Measurements from ENCODE around the gene C2CD3.

Gene C2CD3

GRCh38 chr11:74170694-74171629 is at the start of gene C2CD3, which contains the start of gene PPME1:
Gene C2CD3 (minus strand): TSS chr11:74171002. CDS start chr11:74170792, 210 bp downstream.
Gene PPME1 (plus strand): TSS chr11:74171289. CDS start chr11:74171422, 133 bp downstream.
- DNase-seq: peak; percentile 99

- no peak for DNase-seq
Observed at GRCh38 chr11:74220376-74220775, 49.6 kb upstream of the C2CD3 start.

GRCh38 chr11:74212533-74212932 is 41.7 kb upstream of the C2CD3 start:
- DNase-seq: no peak

- no peak for DNase-seq
Observed at GRCh38 chr11:74208507-74208906, 37.7 kb upstream of the C2CD3 start.

- no peak for DNase-seq
Observed at GRCh38 chr11:74206746-74207145, 35.9 kb upstream of the C2CD3 start.

- no peak for DNase-seq
Observed at GRCh38 chr11:74205181-74205580, 34.4 kb upstream of the C2CD3 start.

GRCh38 chr11:74204701-74205100 is 33.9 kb upstream of the C2CD3 start:
- DNase-seq: no peak

- DNase-seq: no peak
Observed at GRCh38 chr11:74203966-74204365, 33.2 kb upstream of the C2CD3 start.

- DNase-seq: no peak
Observed at GRCh38 chr11:74196781-74197486, 26.1 kb upstream of the C2CD3 start.

GRCh38 chr11:74195828-74196227 is 25.0 kb upstream of the C2CD3 start:
- DNase-seq: no peak

- DNase-seq: no peak
Observed at GRCh38 chr11:74185695-74186094, 14.9 kb upstream of the C2CD3 start.

- no peak for DNase-seq
Observed at GRCh38 chr11:74185285-74185684, 14.5 kb upstream of the C2CD3 start.

GRCh38 chr11:74182635-74183034 is 11.8 kb upstream of the C2CD3 start:
- no peak for DNase-seq

- DNase-seq: no peak
Observed at GRCh38 chr11:74179234-74180052, 8.6 kb upstream of the C2CD3 start.

GRCh38 chr11:74175920-74176319 is 5.1 kb upstream of the C2CD3 start:
- DNase-seq: no peak

GRCh38 chr11:74171997-74172396 is 1.2 kb upstream of the C2CD3 start:
- DNase-seq: no peak

GRCh38 chr11:74171630-74171968 is 797 bp upstream of the C2CD3 start:
- no peak for DNase-seq

- no peak for DNase-seq
Observed at GRCh38 chr11:74169738-74170458, 904 bp downstream of the C2CD3 start.

- no peak for DNase-seq
Observed at GRCh38 chr11:74168838-74169237, 2.0 kb downstream of the C2CD3 start.

- DNase-seq: no peak
Observed at GRCh38 chr11:74162681-74163467, 7.9 kb downstream of the C2CD3 start.

GRCh38 chr11:74159642-74160041 is 11.2 kb downstream of the C2CD3 start:
- DNase-seq: no peak

GRCh38 chr11:74157169-74157568 is 13.6 kb downstream of the C2CD3 start:
- DNase-seq: no peak

All from midbrain (tissue), 1 donor.